Astrocyte of the cerebellum (primary cell): Measurements from ENCODE around the gene LRCH1.

Experiments used
- DNase-seq: peaks from one replicate; pipeline ENCODE4 v3.0.0-alpha.2; 2011; ENCODE audit warnings: low read depth
- H3K4me3 ChIP-seq: 2 replicates; pipeline ENCODE4 v1.5.1; 2011; ENCODE audit warnings: mild to moderate bottlenecking, low read depth, low read length, moderate library complexity
- in situ Hi-C: cut with HindIII; loops from 2 replicates; pipeline ENCODE4 v1.10.0; 2017; ENCODE audit warnings: low sequenced_read_pairs
- TF ChIP-seq, protein P1 (sequence below): IDR thresholded peaks from 2 replicates; pipeline ENCODE4 v1.5.1; 2012; ENCODE audit warnings: low read length, low read depth, moderate library complexity, mild to moderate bottlenecking; ENCODE audit errors: missing control alignments

The LRCH1 gene

DNA sequence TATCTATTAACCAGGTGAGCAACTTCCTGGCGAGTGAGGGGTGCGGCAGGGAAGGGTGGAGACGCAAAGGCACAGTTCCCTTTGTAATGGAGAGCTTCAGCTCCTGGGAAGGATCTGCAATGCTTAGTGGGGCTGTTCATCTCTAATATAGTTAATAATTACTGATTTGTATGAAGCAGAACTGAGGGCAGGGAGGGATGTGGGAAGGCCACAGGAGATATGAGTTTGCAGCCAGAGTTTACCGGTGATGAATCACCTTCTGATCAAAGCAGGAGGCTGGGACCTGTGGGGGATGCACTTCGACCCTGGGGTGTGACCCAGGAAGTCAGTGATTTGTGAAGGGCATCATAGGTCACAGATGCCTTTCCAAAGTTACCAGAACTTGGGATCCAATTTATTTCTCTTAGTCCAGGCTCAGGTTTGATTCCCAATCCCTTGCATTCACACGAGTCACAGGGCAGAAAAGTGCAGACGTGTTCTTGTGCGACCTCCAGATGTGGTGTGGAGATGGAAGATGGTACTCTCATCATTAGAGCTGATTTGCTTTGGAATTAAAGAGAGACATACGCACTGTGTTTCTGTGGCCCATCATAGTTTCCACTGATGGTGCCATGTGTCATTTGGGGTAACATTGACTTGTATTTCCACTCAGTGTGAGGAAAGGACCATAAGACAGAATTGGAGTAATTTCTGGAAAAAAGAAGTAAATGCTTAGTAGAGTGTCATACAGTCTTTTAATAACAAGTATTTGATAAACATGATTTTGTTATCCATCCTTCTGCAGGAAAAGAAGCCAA, 55.0 kb downstream of the LRCH1 start:
- no peak overlapping the region for H3K4me3 ChIP-seq
- in situ Hi-C loops, result loop anchor here (10.0 kb wide), 1 partner anchor 53 kb away; the partner anchor contains the start of gene LRCH1
- DNase-seq, result no peak
- TF ChIP-seq, protein P1, sequence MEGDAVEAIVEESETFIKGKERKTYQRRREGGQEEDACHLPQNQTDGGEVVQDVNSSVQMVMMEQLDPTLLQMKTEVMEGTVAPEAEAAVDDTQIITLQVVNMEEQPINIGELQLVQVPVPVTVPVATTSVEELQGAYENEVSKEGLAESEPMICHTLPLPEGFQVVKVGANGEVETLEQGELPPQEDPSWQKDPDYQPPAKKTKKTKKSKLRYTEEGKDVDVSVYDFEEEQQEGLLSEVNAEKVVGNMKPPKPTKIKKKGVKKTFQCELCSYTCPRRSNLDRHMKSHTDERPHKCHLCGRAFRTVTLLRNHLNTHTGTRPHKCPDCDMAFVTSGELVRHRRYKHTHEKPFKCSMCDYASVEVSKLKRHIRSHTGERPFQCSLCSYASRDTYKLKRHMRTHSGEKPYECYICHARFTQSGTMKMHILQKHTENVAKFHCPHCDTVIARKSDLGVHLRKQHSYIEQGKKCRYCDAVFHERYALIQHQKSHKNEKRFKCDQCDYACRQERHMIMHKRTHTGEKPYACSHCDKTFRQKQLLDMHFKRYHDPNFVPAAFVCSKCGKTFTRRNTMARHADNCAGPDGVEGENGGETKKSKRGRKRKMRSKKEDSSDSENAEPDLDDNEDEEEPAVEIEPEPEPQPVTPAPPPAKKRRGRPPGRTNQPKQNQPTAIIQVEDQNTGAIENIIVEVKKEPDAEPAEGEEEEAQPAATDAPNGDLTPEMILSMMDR, result no peak

DNA sequence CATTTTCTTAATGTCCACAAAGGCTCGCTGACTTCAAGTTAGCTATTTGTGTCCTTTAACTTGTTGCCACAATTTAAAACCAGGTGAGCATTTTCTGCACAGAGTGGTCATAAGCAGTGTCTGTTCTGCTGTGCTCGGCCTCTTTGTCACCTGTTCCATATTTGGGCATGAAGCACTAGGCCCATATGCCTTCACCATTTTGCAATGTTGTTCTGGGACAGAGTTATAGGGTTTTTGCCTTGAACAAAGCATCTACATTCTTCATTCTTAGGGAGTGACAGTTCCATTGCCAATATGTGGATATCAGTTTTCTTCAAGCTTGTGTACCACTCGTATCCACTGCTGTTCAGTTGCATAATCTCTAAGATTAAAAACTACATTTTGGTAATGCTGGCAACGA, 56.1 kb downstream of the LRCH1 start:
- in situ Hi-C loops, result loop anchor here (10.0 kb wide), 1 partner anchor 54 kb away; the partner anchor contains the start of gene LRCH1
- no peak for DNase-seq
- TF ChIP-seq, protein P1, result no peak
- no peak overlapping the region for H3K4me3 ChIP-seq

DNA sequence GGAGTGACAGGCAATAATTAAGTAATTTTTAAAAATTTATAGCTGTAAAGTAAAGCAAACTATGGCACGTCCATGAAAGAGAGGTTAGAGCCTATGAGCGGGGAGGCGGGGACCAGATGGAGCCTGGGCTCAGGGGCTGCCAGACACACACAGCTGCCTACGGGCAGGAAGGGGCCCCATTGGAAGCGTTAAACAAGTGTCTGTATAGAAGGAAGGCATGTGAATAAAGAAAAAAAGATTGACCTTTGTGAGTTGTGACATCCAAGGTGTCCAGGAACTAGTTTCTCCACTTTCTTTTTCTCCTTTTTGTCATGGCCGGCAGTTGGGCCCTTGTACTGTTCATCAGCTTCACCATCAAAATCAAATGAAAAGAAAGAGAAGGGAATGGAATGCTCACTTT, 56.8 kb downstream of the LRCH1 start:
- no peak for DNase-seq
- TF ChIP-seq, protein P1, result no peak
- H3K4me3 ChIP-seq, result no peak overlapping the region
- in situ Hi-C loops, result loop anchor here (10.0 kb wide), 1 partner anchor 55 kb away; the partner anchor contains the start of gene LRCH1

DNA sequence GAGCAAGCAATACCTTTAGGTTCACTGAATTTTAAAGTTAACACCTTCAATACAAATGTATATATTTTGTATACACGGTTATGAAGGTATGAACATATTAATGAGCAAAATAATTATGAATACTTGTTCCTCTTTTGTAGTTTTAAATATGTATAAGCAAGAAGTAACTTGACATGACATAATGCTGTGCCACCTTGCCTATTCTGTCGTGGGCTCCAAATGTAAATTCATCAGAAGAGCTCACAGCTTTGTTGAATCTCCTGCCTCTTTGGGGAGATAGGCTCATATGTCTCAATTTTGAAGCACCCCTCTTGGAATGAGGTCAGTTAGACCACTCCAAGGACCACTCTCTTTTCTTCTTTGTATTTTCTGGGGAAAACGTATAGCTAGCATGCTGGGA, 59.3 kb downstream of the LRCH1 start:
- TF ChIP-seq, protein P1, result no peak
- H3K4me3 ChIP-seq, result no peak overlapping the region
- in situ Hi-C loops, result no loop called here
- no peak for DNase-seq

DNA sequence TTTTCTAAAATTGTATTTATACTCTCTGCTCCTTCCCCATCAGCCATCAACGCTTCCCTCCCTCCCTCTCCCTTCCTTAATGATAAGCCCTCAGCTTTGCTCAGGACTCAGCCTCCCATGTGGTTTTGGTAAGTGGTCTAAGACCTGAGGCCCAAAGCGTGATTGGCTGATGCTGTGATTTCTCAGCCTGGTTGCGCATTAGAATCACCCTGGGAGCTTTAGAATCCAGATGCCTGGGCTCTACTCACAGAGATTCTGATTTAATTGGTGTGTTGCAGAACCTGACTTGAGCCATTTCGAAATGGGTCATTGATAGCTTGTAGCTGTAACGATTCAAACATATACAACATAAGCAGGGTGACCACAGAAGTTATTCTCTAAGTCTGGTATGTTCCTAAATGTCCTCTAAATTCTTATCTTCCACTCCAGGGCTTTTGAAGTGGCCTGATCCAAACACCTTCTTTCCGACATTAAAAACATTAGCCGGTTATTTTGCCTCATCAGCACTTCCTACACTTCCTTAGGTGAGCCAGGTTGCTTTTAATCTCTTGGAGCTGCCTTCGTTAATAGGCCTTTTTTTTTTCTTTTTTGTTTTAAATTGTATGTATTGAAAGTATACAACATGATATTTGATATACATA, 60.6 kb downstream of the LRCH1 start:
- H3K4me3 ChIP-seq, result no peak overlapping the region
- in situ Hi-C loops, result no loop called here
- TF ChIP-seq, protein P1, result no peak
- no peak for DNase-seq

DNA sequence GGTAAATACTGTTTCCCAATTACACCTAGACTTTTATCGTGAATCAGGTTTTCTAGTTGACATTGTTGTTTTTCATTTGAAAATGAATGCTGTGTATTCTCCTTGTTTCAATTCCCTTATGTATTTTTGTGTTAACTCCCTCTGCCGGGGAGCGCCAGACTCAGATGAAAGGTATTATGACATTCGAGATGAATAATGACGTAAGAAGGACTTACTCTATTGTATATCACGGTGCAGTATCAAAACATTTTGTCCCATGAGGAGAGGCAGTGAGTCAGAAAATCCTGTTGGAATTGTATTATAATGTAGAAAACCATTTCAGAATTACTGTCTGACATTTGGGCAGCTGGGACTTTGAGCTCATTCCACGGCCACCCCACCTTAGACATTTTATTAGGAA, 61.6 kb downstream of the LRCH1 start:
- DNase-seq, result peak; percentile 53
- in situ Hi-C loops, result no loop called here
- TF ChIP-seq, protein P1, result peak; percentile 38
- no peak overlapping the region for H3K4me3 ChIP-seq
